Colonic mucosa (tissue), 4 donors: Measurements from ENCODE around the gene HSD17B14. TPM values are rescaled to one million over a fixed set of nuclear protein-coding genes. Genes with fewer than 3 reads are reported as not detected.
A peak's percentile ranks its signal among the peaks of the same experiment; 100 is the strongest.

Experiments
- DNase-seq: peaks from one replicate; pipeline ENCODE4 v3.0.0-alpha.2; 2020
- H3K27ac ChIP-seq: fragments of 200-600 bp; one replicate; pipeline ENCODE4 v1.8.0; 2021
- H3K27me3 ChIP-seq: fragments of 200-600 bp; one replicate; pipeline ENCODE4 v1.8.0; 2021
- H3K36me3 ChIP-seq: fragments of 200-600 bp; one replicate; pipeline ENCODE4 v1.8.0; 2021
- H3K4me1 ChIP-seq: fragments of 200-600 bp; one replicate; pipeline ENCODE4 v1.8.0; 2021; ENCODE audit warnings: mild to moderate bottlenecking
- H3K4me3 ChIP-seq: fragments of 200-600 bp; one replicate; pipeline ENCODE4 v1.8.0; 2021
- H3K9ac ChIP-seq, 2 donors: one replicate each; pipeline ENCODE4 v1.7.0; 2013; ENCODE audit warnings: control low read depth in 2 of 2, low read depth in 2 of 2, low read length in 2 of 2
- H3K9me3 ChIP-seq: fragments of 200-600 bp; one replicate; pipeline ENCODE4 v1.8.0; 2021
- CTCF ChIP-seq: fragments of 200-600 bp; IDR thresholded peaks from one replicate; pipeline ENCODE4 v1.8.0; 2022; ENCODE audit warnings: antibody characterized with exemption, mild to moderate bottlenecking
- intact Hi-C: fragments of 100-400 bp; cut with DNase I; formaldehyde crosslinking; loops from one replicate; pipeline ENCODE4 v1.14.1; 2022
- total RNA-seq, 2 donors: library from RNA; stranded (reverse); fragmentation: NEBNext Ultra II Directional in 1 of 2; extraction: Animal tissue kit (Norgen Biotek cat#: 25700) in 1 of 2; gene quantifications; one replicate each; pipeline ENCODE4 v1.2.1, GENCODE V29; 2021
- donor health status: healthy.
- donor health status: DM: no; HTN: no; CAD: no.
- donor health status: DM: no; HTN: no; CAD: no.

Gene HSD17B14
- total RNA-seq, 2 donors from 2014 or later, result 0.79 to 2.8 TPM

DNA sequence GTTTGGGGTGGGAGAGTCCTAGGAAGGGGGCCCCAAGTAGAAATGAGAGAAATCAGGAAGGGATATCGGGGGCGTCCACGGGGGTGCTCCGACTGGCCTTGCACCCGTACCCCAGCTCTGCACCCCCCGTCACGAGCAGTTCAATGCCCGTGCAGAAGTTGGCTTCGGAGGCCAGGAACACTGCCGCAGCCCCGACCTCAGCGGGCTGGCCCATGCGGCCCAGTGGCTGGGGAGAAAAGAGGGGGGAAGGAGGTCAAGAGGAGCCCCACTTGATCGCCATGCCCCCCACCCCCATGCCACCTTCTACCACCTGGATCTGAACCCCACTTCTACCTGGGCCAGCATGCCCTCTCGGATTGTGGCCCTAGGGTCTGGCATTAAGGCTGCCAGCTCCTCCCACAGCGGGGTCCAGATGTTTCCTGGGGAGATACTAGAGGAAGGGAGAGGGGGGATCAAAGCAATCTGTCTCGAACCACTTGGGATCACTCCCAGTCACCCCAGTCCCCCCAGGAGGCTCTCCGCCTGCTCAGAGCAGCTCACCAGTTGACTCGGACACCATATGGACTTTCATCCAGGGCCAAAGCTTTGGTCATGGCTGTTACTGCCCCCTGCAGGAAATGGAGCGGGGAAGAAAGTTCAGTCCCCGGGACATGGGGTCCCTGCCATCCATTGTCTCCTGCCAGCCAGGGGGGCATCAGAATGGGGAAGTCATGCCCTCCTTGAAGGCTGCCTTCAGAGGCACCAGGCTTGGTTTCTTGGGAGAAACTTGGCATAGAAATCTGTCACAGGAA, 23.0 kb downstream of the HSD17B14 start:
- intact Hi-C loops, result no loop called here

DNA sequence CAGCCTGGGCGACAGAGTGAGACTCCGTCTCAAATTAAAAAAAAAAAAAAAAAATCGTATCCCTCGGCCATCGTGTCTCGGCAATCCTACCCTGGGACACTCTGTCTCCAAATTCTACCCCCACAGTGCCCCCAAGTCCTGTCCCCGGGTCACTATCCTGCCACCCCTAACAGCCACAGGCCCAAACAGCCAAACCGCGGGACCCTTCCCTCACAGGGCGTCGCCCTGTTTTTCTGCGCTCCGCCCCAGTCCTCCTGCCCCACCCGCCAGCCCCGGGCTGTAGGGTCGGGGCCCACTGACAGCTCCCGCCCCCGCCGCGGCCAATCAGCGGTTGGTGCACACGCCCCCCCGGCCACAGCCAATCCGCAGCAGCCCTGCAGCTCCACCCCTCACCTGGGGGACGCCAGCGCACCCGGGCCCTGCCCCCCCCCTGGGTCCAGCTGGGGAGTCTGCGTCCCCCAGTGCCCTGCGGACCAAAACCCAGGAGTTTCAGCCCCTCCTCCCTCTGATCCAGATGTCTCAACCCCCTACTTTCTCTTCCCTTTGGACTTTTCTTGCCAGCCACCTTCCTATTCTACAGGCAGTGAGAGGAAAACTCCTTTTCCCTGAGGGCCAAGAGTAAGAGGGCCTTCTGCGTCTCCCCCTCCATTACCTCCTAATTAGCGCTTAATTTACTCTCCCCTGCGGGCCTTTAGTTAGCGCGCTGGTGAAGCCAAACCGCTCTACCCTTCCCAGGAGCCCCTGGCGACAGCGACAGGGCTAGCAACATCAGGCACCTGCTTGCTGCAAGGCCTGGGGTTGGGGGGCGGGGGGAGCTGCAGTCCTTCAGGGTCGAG, 24.0 kb downstream of the HSD17B14 start:
- peaks cover 4% of the 10 kb centered on the region for H3K4me1 ChIP-seq
- H3K27ac ChIP-seq, result peak overlapping the region; percentile 85
- H3K27me3 ChIP-seq, result no peaks in the 10 kb centered on the region
- intact Hi-C loops, result no loop called here
- no peaks in the 10 kb centered on the region for H3K36me3 ChIP-seq
- H3K9me3 ChIP-seq, result no peaks in the 10 kb centered on the region
- DNase-seq, result peak; percentile 91
- TF ChIP-seq CTCF, result no peak
- peak overlapping the region; percentile 66 for H3K4me3 ChIP-seq
- H3K9ac ChIP-seq, result peak overlapping the region; percentile 40 to 61

More for the DNA sequence above, 23.0 kb downstream of the HSD17B14 start:
- H3K4me3 ChIP-seq, result no peak overlapping the region
- no peak overlapping the region for H3K9ac ChIP-seq
- no peak for DNase-seq
- no peak for TF ChIP-seq CTCF
- peaks cover 4% of the 10 kb centered on the region for H3K4me1 ChIP-seq
- H3K27ac ChIP-seq, result no peak overlapping the region
- no peaks in the 10 kb centered on the region for H3K27me3 ChIP-seq
- H3K9me3 ChIP-seq, result no peaks in the 10 kb centered on the region
- no peaks in the 10 kb centered on the region for H3K36me3 ChIP-seq

- H3K4me1 ChIP-seq, result peaks cover 4% of the 10 kb centered on the region
- H3K4me3 ChIP-seq, result peak overlapping the region; percentile 66
- TF ChIP-seq CTCF, result no peak
These were observed 26.1 kb downstream of the HSD17B14 start for GRCh38 chr19:48810151-48810550.

GRCh38 chr19:48807590-48808308, 28.5 kb downstream of the HSD17B14 start:
- peaks cover 4% of the 10 kb centered on the region for H3K4me1 ChIP-seq
- intact Hi-C loops, result no loop called here
- H3K9ac ChIP-seq, result peak overlapping the region in 1 of 2 donors; percentile 74
- H3K9me3 ChIP-seq, result no peaks in the 10 kb centered on the region
- no peaks in the 10 kb centered on the region for H3K36me3 ChIP-seq
- H3K27me3 ChIP-seq, result no peaks in the 10 kb centered on the region
- no peak for TF ChIP-seq CTCF
- peak; percentile 72 for DNase-seq
- peak overlapping the region; percentile 41 for H3K27ac ChIP-seq
- peak overlapping the region; percentile 3 for H3K4me3 ChIP-seq

More at GRCh38 chr19:48810151-48810550, 26.1 kb downstream of the HSD17B14 start:
- Histone ChIP-seq H3K27me3 (no peaks in the 10 kb centered on the region), H3K9ac (peak overlapping the region; percentile 73 to 77), H3K27ac (peak overlapping the region; percentile 85), H3K36me3 (no peaks in the 10 kb centered on the region), H3K9me3 (no peaks in the 10 kb centered on the region)
- no peak for DNase-seq
- intact Hi-C loops, result no loop called here
